GM12873 (cell line): ENCODE data around the gene PATE2.

Source experiments
- CTCF ChIP-seq: IDR thresholded peaks from 2 replicates; pipeline ENCODE4 v1.5.1; 2012; ENCODE audit warnings: low read depth, mild to moderate bottlenecking, moderate library complexity, low read length, control low read depth; ENCODE audit not compliant: insufficient read depth; ENCODE audit errors: missing control alignments

PATE2 gene

GRCh38 chr11:125728969-125729368, 49.7 kb downstream of the PATE2 start:
- no peak for TF ChIP-seq CTCF
